WTC11 (cell line): ENCODE results near the gene GABRR2. TPM values are rescaled to one million over a fixed set of nuclear protein-coding genes. Genes with fewer than 3 reads are reported as not detected.

Experiments used
- ATAC-seq: fragments of 200-7000 bp; cut with Tn5 transposase; 2 replicates; pipeline ENCODE4 v1.10.0; 2021; ENCODE audit warnings: mild to moderate bottlenecking, moderate library complexity
- CTCF ChIA-PET: fragments of 300-600 bp; sonication (Branson Sonifier 250); formaldehyde crosslinking; loops from one replicate; lab custom pipeline; 2021; ENCODE audit warnings: antibody characterized with exemption; lab: Charles Lee
- POLR2A ChIA-PET: fragments of 350-600 bp; sonication (Branson Sonifier 250); formaldehyde crosslinking; loops from one replicate; lab custom pipeline; 2021; ENCODE audit warnings: antibody characterized with exemption; lab: Charles Lee
- DNase-seq: peaks from one replicate; pipeline ENCODE4 v3.0.0; 2021; ENCODE audit warnings: low spot score
- H3K27ac Mint-ChIP-seq: 2 replicates; pipeline ENCODE4 v1.8.0; 2021; ENCODE audit warnings: mixed read lengths
- H3K27me3 Mint-ChIP-seq: 2 replicates; pipeline ENCODE4 v1.8.0; 2021; ENCODE audit warnings: low read depth, mild to moderate bottlenecking, moderate library complexity, mixed read lengths
- H3K36me3 Mint-ChIP-seq: 2 replicates; pipeline ENCODE4 v1.8.0; 2021; ENCODE audit warnings: mixed read lengths
- H3K4me1 Mint-ChIP-seq: 2 replicates; pipeline ENCODE4 v1.8.0; 2022; ENCODE audit warnings: mixed read lengths
- H3K4me3 Mint-ChIP-seq: 2 replicates; pipeline ENCODE4 v1.8.0; 2021; ENCODE audit warnings: mild to moderate bottlenecking, moderate library complexity, mixed read lengths
- H3K9me3 Mint-ChIP-seq: 2 replicates; pipeline ENCODE4 v1.8.0; 2021; ENCODE audit warnings: mixed read lengths
- CREM ChIP-seq: sonication (generic); formaldehyde crosslinking; IDR thresholded peaks from 2 replicates; pipeline ENCODE4 v1.8.1; 2022; ENCODE audit warnings: mild to moderate bottlenecking, missing genetic modification reagents, moderate library complexity
- ELF4 ChIP-seq: sonication (generic); formaldehyde crosslinking; IDR thresholded peaks from 2 replicates; pipeline ENCODE4 v1.8.1; 2022; ENCODE audit warnings: low read depth, mild to moderate bottlenecking, moderate library complexity, missing genetic modification reagents
- FOXK1 ChIP-seq: sonication (generic); formaldehyde crosslinking; IDR thresholded peaks from 2 replicates; pipeline ENCODE4 v1.8.0; 2022; ENCODE audit warnings: mild to moderate bottlenecking, moderate library complexity, missing genetic modification reagents
- FOXP1 ChIP-seq: sonication (generic); formaldehyde crosslinking; IDR thresholded peaks from 2 replicates; pipeline ENCODE4 v1.8.0; 2022; ENCODE audit warnings: missing genetic modification reagents, mild to moderate bottlenecking, moderate library complexity, borderline replicate concordance
- GABPB1 ChIP-seq: sonication (generic); formaldehyde crosslinking; IDR thresholded peaks from 2 replicates; pipeline ENCODE4 v1.8.1; 2023; ENCODE audit warnings: mild to moderate bottlenecking, missing genetic modification reagents
- NR2C2 ChIP-seq: sonication (generic); formaldehyde crosslinking; IDR thresholded peaks from 2 replicates; pipeline ENCODE4 v1.8.0; 2022; ENCODE audit warnings: mild to moderate bottlenecking, missing genetic modification reagents
- SOX15 ChIP-seq: fragments of 250-450 bp; sonication (Bioruptor Pico); IDR thresholded peaks from 2 replicates; pipeline ENCODE4 v1.9.0; 2021; ENCODE audit warnings: mild to moderate bottlenecking
- TEAD4 ChIP-seq: sonication (generic); formaldehyde crosslinking; IDR thresholded peaks from 2 replicates; pipeline ENCODE4 v1.8.0; 2022; ENCODE audit warnings: mild to moderate bottlenecking, missing genetic modification reagents
- ZNF121 ChIP-seq: sonication (generic); formaldehyde crosslinking; IDR thresholded peaks from 2 replicates; pipeline ENCODE4 v1.8.0; 2023; ENCODE audit warnings: missing genetic modification reagents
- ZNF263 ChIP-seq: sonication (generic); formaldehyde crosslinking; IDR thresholded peaks from 2 replicates; pipeline ENCODE4 v1.8.1; 2022; ENCODE audit warnings: low read depth, mild to moderate bottlenecking, moderate library complexity, missing genetic modification reagents
- ZNF396 ChIP-seq: fragments of 250-450 bp; sonication (Bioruptor Pico); IDR thresholded peaks from 2 replicates; pipeline ENCODE4 v1.8.0; 2021; ENCODE audit warnings: mild to moderate bottlenecking, moderate library complexity, borderline replicate concordance
- total RNA-seq: library from RNA; stranded (reverse); gene quantifications from 3 replicates; pipeline ENCODE4 v1.2.3, GENCODE V29; 2021
- TF ChIP-seq, protein P1 (sequence below): sonication (generic); formaldehyde crosslinking; IDR thresholded peaks from 2 replicates; pipeline ENCODE4 v1.8.0; 2022; ENCODE audit warnings: missing genetic modification reagents
- TF ChIP-seq, protein P2 (sequence below): sonication (generic); formaldehyde crosslinking; IDR thresholded peaks from 2 replicates; pipeline ENCODE4 v1.8.1; 2022; ENCODE audit warnings: low read depth, mild to moderate bottlenecking, moderate library complexity, missing genetic modification reagents, borderline replicate concordance
- TF ChIP-seq, protein P3 (sequence below): sonication (generic); formaldehyde crosslinking; conservative IDR thresholded peaks from 2 replicates; pipeline ENCODE4 v1.8.1; 2022; ENCODE audit warnings: mild to moderate bottlenecking, missing genetic modification reagents
- TF ChIP-seq, protein P4 (sequence below): fragments of 250-450 bp; sonication (Bioruptor Pico); IDR thresholded peaks from 2 replicates; pipeline ENCODE4 v1.9.0; 2021; ENCODE audit warnings: moderate library complexity, mild to moderate bottlenecking, inconsistent platforms, borderline replicate concordance
- TF ChIP-seq, protein P5 (sequence below): sonication (generic); formaldehyde crosslinking; IDR thresholded peaks from 2 replicates; pipeline ENCODE4 v1.8.0; 2023; ENCODE audit warnings: missing genetic modification reagents
- TF ChIP-seq, protein P6 (sequence below): sonication (generic); formaldehyde crosslinking; IDR thresholded peaks from 2 replicates; pipeline ENCODE4 v1.8.0; 2023; ENCODE audit warnings: mild to moderate bottlenecking, missing genetic modification reagents

Gene GABRR2
- total RNA-seq, 1 experiment from 2014 or later = not detected

DNA sequence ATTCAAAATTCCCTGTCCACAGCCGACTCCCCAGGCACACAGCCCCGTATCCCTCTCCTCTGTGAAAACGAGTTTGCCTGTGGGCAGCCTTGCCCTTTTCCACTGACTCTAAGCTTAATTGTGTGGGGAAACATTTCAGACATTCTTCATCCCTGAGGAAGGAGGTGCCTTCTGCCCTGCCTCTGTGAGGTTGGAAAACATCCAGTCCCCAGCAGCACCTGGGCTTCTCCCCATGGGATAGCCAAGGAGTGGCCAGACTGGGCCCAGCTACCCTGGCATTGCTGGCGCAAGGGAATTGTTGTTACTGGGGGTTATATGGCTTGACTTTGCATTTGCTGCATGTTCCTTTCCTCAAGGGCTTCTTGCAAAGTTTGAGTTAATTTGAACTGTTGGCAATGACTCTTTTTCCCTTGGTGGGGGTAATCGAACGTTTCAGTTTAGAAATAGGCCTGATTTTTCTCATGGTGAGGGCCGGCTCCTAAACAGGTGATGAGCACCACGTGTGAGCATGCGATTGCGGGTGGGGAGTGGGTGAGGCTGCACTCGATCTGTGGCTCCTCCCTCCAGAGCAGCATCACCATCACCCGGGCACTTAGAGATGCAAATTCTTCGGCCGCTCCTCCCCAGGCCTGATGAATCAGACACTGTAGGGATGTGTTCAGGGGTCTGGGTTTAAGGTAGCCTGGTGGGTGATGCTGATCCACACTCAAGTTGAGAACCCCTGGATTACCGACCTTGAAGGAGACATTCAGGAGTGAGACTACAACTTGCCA is 29.9 kb downstream of the GABRR2 start:
- Mint-ChIP-seq H3K36me3 (no peaks in the 10 kb centered on the region), H3K4me1 (peaks cover 18% of the 10 kb centered on the region), H3K9me3 (no peaks in the 10 kb centered on the region)
- ChIA-PET CTCF (no interaction called here), POLR2A (no interaction called here)
- peak; percentile 23 for ATAC-seq
- DNase-seq = no peak
- TF ChIP-seq FOXK1 (CRISPR knock-in tag) = no peak
- TF ChIP-seq, protein P1, sequence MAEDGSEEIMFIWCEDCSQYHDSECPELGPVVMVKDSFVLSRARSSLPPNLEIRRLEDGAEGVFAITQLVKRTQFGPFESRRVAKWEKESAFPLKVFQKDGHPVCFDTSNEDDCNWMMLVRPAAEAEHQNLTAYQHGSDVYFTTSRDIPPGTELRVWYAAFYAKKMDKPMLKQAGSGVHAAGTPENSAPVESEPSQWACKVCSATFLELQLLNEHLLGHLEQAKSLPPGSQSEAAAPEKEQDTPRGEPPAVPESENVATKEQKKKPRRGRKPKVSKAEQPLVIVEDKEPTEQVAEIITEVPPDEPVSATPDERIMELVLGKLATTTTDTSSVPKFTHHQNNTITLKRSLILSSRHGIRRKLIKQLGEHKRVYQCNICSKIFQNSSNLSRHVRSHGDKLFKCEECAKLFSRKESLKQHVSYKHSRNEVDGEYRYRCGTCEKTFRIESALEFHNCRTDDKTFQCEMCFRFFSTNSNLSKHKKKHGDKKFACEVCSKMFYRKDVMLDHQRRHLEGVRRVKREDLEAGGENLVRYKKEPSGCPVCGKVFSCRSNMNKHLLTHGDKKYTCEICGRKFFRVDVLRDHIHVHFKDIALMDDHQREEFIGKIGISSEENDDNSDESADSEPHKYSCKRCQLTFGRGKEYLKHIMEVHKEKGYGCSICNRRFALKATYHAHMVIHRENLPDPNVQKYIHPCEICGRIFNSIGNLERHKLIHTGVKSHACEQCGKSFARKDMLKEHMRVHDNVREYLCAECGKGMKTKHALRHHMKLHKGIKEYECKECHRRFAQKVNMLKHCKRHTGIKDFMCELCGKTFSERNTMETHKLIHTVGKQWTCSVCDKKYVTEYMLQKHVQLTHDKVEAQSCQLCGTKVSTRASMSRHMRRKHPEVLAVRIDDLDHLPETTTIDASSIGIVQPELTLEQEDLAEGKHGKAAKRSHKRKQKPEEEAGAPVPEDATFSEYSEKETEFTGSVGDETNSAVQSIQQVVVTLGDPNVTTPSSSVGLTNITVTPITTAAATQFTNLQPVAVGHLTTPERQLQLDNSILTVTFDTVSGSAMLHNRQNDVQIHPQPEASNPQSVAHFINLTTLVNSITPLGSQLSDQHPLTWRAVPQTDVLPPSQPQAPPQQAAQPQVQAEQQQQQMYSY (CRISPR knock-in tag) = no peak
- TF ChIP-seq GABPB1 = no peak
- TF ChIP-seq ELF4 (CRISPR knock-in tag) = no peak
- no peak for TF ChIP-seq SOX15 (CRISPR knock-in tag)
- TF ChIP-seq FOXP1 = no peak
- TF ChIP-seq TEAD4 (CRISPR knock-in tag) = no peak
- TF ChIP-seq, protein P2, sequence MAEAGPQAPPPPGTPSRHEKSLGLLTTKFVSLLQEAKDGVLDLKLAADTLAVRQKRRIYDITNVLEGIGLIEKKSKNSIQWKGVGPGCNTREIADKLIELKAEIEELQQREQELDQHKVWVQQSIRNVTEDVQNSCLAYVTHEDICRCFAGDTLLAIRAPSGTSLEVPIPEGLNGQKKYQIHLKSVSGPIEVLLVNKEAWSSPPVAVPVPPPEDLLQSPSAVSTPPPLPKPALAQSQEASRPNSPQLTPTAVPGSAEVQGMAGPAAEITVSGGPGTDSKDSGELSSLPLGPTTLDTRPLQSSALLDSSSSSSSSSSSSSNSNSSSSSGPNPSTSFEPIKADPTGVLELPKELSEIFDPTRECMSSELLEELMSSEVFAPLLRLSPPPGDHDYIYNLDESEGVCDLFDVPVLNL = no peak
- TF ChIP-seq NR2C2 (CRISPR knock-in tag) = no peak
- TF ChIP-seq, protein P3, sequence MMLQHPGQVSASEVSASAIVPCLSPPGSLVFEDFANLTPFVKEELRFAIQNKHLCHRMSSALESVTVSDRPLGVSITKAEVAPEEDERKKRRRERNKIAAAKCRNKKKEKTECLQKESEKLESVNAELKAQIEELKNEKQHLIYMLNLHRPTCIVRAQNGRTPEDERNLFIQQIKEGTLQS (CRISPR knock-in tag) = no peak
- TF ChIP-seq, protein P4, sequence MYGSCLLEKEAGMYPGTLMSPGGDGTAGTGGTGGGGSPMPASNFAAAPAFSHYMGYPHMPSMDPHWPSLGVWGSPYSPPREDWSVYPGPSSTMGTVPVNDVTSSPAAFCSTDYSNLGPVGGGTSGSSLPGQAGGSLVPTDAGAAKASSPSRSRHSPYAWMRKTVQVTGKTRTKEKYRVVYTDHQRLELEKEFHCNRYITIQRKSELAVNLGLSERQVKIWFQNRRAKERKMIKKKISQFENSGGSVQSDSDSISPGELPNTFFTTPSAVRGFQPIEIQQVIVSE (CRISPR knock-in tag) = no peak
- TF ChIP-seq ZNF263 = no peak
- no peak for TF ChIP-seq ZNF396
- no peak for TF ChIP-seq ZNF121
- TF ChIP-seq, all 79 proteins: peak for 0
- Mint-ChIP-seq H3K27me3 (no peaks in the 10 kb centered on the region; the same call in 1 of the 2 replicates), H3K4me3 (no peak overlapping the region), H3K27ac (no peak overlapping the region)

DNA sequence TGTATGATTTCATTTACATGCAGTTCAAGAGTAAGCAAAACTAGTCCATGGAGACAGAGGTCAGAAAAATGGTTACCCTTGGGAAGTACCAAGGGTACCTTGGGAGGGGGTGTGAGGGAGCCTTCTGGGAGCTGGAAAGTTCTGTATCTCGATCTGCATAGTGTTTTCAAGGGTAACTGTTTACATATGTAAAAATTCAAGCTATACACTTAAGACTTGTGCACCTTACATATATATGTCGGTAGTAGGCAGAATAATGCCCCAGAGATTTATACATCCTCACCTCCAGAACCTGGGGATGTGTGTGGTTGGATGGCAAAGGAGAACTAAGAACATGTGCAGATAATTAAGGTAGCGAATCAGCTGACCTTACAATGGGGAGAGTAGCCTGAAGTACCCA is 31.0 kb downstream of the GABRR2 start:
- no peak overlapping the region for H3K4me3 Mint-ChIP-seq

More for the DNA sequence above, 31.0 kb downstream of the GABRR2 start:
- DNase-seq (no peak), ATAC-seq (no peak)
- Mint-ChIP-seq H3K9me3 (no peaks in the 10 kb centered on the region), H3K27ac (no peak overlapping the region), H3K27me3 (no peaks in the 10 kb centered on the region; the same call in 1 of the 2 replicates), H3K36me3 (no peaks in the 10 kb centered on the region), H3K4me1 (peaks cover 18% of the 10 kb centered on the region)
- TF ChIP-seq, protein P5, sequence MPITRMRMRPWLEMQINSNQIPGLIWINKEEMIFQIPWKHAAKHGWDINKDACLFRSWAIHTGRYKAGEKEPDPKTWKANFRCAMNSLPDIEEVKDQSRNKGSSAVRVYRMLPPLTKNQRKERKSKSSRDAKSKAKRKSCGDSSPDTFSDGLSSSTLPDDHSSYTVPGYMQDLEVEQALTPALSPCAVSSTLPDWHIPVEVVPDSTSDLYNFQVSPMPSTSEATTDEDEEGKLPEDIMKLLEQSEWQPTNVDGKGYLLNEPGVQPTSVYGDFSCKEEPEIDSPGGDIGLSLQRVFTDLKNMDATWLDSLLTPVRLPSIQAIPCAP (CRISPR knock-in tag) = no peak
- TF ChIP-seq, protein P6, sequence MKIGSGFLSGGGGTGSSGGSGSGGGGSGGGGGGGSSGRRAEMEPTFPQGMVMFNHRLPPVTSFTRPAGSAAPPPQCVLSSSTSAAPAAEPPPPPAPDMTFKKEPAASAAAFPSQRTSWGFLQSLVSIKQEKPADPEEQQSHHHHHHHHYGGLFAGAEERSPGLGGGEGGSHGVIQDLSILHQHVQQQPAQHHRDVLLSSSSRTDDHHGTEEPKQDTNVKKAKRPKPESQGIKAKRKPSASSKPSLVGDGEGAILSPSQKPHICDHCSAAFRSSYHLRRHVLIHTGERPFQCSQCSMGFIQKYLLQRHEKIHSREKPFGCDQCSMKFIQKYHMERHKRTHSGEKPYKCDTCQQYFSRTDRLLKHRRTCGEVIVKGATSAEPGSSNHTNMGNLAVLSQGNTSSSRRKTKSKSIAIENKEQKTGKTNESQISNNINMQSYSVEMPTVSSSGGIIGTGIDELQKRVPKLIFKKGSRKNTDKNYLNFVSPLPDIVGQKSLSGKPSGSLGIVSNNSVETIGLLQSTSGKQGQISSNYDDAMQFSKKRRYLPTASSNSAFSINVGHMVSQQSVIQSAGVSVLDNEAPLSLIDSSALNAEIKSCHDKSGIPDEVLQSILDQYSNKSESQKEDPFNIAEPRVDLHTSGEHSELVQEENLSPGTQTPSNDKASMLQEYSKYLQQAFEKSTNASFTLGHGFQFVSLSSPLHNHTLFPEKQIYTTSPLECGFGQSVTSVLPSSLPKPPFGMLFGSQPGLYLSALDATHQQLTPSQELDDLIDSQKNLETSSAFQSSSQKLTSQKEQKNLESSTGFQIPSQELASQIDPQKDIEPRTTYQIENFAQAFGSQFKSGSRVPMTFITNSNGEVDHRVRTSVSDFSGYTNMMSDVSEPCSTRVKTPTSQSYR (CRISPR knock-in tag) = no peak
- no peak for TF ChIP-seq CREM (CRISPR knock-in tag)
- POLR2A ChIA-PET = interaction anchor here (0.5 kb wide), 1 partner anchor 20 kb away, joined by 4 read pairs; no protein-coding TSS in a partner anchor
- CTCF ChIA-PET = interaction anchor here (3.4 kb wide), 1 partner anchor 28 kb away, joined by 16 read pairs; no protein-coding TSS in a partner anchor
